Osteoblast (primary cell): Measurements from ENCODE around the gene HOXC10. TPM values are rescaled to one million over a fixed set of nuclear protein-coding genes. Genes with fewer than 3 reads are reported as not detected.

Source experiments
- DNase-seq: peaks from one replicate; pipeline ENCODE4 v3.0.0; 2011; ENCODE audit warnings: low spot score, mixed read lengths; ENCODE audit not compliant: insufficient read length; ENCODE audit errors: missing footprints
- H2AFZ ChIP-seq: 2 replicates; pipeline ENCODE4 v1.6.0; 2011; ENCODE audit warnings: mild to moderate bottlenecking, low read length
- H3K27ac ChIP-seq: 2 replicates; pipeline ENCODE4 v1.5.1; 2011; ENCODE audit warnings: mild to moderate bottlenecking, low read depth, low read length, moderate library complexity
- H3K27me3 ChIP-seq: 2 replicates; pipeline ENCODE4 v1.6.0; 2012; ENCODE audit warnings: mild to moderate bottlenecking, control low read depth, inconsistent platforms, low read length, moderate library complexity; ENCODE audit not compliant: insufficient read depth
- H3K36me3 ChIP-seq: 2 replicates; pipeline ENCODE4 v1.5.1; 2011; ENCODE audit warnings: mild to moderate bottlenecking, low read length, control low read depth, moderate library complexity; ENCODE audit not compliant: insufficient read depth
- H3K4me1 ChIP-seq: 2 replicates; pipeline ENCODE4 v1.5.1; 2011; ENCODE audit warnings: mild to moderate bottlenecking, low read length, control low read depth, moderate library complexity; ENCODE audit not compliant: insufficient read depth
- H3K4me2 ChIP-seq: 2 replicates; pipeline ENCODE4 v1.6.0; 2011; ENCODE audit warnings: mild to moderate bottlenecking, low read length; ENCODE audit not compliant: insufficient read depth
- H3K4me3 ChIP-seq: fragments of 200-600 bp; sonication (generic); 3 replicates; pipeline ENCODE4 v1.5.1; 2012; ENCODE audit warnings: mild to moderate bottlenecking, low read length, inconsistent platforms; ENCODE audit not compliant: insufficient read depth
- H3K79me2 ChIP-seq: 2 replicates; pipeline ENCODE4 v1.6.0; 2012; ENCODE audit warnings: mild to moderate bottlenecking, low read length, control low read depth, inconsistent platforms; ENCODE audit not compliant: insufficient read depth
- H3K9me3 ChIP-seq: 2 replicates; pipeline ENCODE4 v1.5.1; 2011; ENCODE audit warnings: low read depth, low read length, control low read depth
- H4K20me1 ChIP-seq: 2 replicates; pipeline ENCODE4 v1.6.0; 2012; ENCODE audit warnings: mild to moderate bottlenecking, low read length, control low read depth; ENCODE audit not compliant: insufficient read depth
- CTCF ChIP-seq: IDR thresholded peaks from 2 replicates; pipeline ENCODE4 v1.5.1; 2011; ENCODE audit warnings: mild to moderate bottlenecking, low read depth, low read length, moderate library complexity; ENCODE audit errors: extremely low read depth
- total RNA-seq: library from RNA; depleted of rRNA; stranded (reverse); fragments of >200 nt; gene quantifications from 2 replicates; pipeline ENCODE4 v1.2.3, GENCODE V29; 2012

Gene HOXC10
- total RNA-seq, 1 donor: 11.2 TPM

- Histone ChIP-seq H3K27me3 (peaks cover 98% of the 10 kb centered on the region), H3K79me2 (no peaks in the 10 kb centered on the region), H3K4me1 (no peaks in the 10 kb centered on the region), H3K4me2 (no peak overlapping the region), H2AFZ (no peak overlapping the region), H3K27ac (no peak overlapping the region), H3K4me3 (no peak overlapping the region), H3K9me3 (no peaks in the 10 kb centered on the region), H4K20me1 (peaks cover 6% of the 10 kb centered on the region), H3K36me3 (no peaks in the 10 kb centered on the region)
- no peak for DNase-seq
- TF ChIP-seq CTCF: no peak
Measured at GRCh38 chr12:53937596-53938325, 47.2 kb upstream of the HOXC10 start.

- Histone ChIP-seq H3K79me2 (no peaks in the 10 kb centered on the region), H3K27me3 (peaks cover 98% of the 10 kb centered on the region), H3K36me3 (no peaks in the 10 kb centered on the region), H3K4me1 (no peaks in the 10 kb centered on the region), H2AFZ (no peak within 1 kb of the TSS), H3K27ac (no peak within 1 kb of the TSS), H4K20me1 (peaks cover 6% of the 10 kb centered on the region), H3K9me3 (no peaks in the 10 kb centered on the region), H3K4me2 (no peak within 1 kb of the TSS), H3K4me3 (no peak within 1 kb of the TSS)
- DNase-seq: peak; percentile 84
- TF ChIP-seq CTCF: no peak
Measured at GRCh38 chr12:53938326-53939140, 46.4 kb upstream of the HOXC10 start, which contains the start of gene HOXC13. HOXC13 (plus strand) TSS chr12:53938831; CDS start chr12:53938907, 76 bp downstream.

GRCh38 chr12:53939141-53940108 is 45.5 kb upstream of the HOXC10 start:
- no peak overlapping the region for H3K4me3 ChIP-seq
- no peaks in the 10 kb centered on the region for H3K9me3 ChIP-seq
- no peak overlapping the region for H2AFZ ChIP-seq
- peak; percentile 87 for DNase-seq
- no peaks in the 10 kb centered on the region for H3K4me1 ChIP-seq
- H4K20me1 ChIP-seq: peaks cover 2% of the 10 kb centered on the region
- no peak overlapping the region for H3K27ac ChIP-seq
- no peaks in the 10 kb centered on the region for H3K36me3 ChIP-seq
- peaks cover 98% of the 10 kb centered on the region for H3K27me3 ChIP-seq
- no peak for TF ChIP-seq CTCF
- H3K4me2 ChIP-seq: no peak overlapping the region
- H3K79me2 ChIP-seq: no peaks in the 10 kb centered on the region
